Activated B cell treated with CpG ODN at 0.5 μM for 24 hours (primary cell): ENCODE measurements around the gene GCSAML. TPM values are rescaled to one million over a fixed set of nuclear protein-coding genes. Genes with fewer than 3 reads are reported as not detected.

Source experiments
- ATAC-seq: fragments of 200-7000 bp; cut with Tn5 transposase; one replicate; pipeline ENCODE4 v1.10.0; 2021; ENCODE audit warnings: low read depth, mild to moderate bottlenecking, moderate library complexity
- CTCF ChIA-PET: fragments of 350-600 bp; sonication (Branson Sonifier 250); formaldehyde crosslinking; loops from one replicate; lab custom pipeline; 2021; ENCODE audit warnings: antibody characterized with exemption; lab: Charles Lee
- POLR2A ChIA-PET: fragments of 350-600 bp; sonication (Branson Sonifier 250); formaldehyde crosslinking; loops from one replicate; lab custom pipeline; 2021; ENCODE audit warnings: antibody characterized with exemption; lab: Charles Lee
- DNase-seq: peaks from one replicate; pipeline ENCODE4 v3.0.0; 2022
- H3K27ac Mint-ChIP-seq: one replicate; pipeline ENCODE4 v1.8.0; 2020; ENCODE audit warnings: mixed read lengths
- H3K27me3 Mint-ChIP-seq: one replicate; pipeline ENCODE4 v1.8.0; 2021; ENCODE audit warnings: mixed read lengths
- H3K36me3 Mint-ChIP-seq: one replicate; pipeline ENCODE4 v1.8.0; 2021; ENCODE audit warnings: low read depth, mixed read lengths
- H3K4me1 Mint-ChIP-seq: one replicate; pipeline ENCODE4 v1.8.0; 2021; ENCODE audit warnings: mixed read lengths
- H3K4me3 Mint-ChIP-seq: one replicate; pipeline ENCODE4 v1.8.0; 2020; ENCODE audit warnings: mild to moderate bottlenecking, mixed read lengths
- H3K9me3 Mint-ChIP-seq: one replicate; pipeline ENCODE4 v1.8.0; 2020; ENCODE audit warnings: mixed read lengths
- CTCF ChIP-seq: fragments of 200-600 bp; IDR thresholded peaks from one replicate; pipeline ENCODE4 v1.8.0; 2022; ENCODE audit warnings: antibody characterized with exemption, mild to moderate bottlenecking
- intact Hi-C: fragments of 100-400 bp; cut with micrococcal nuclease; formaldehyde crosslinking; loops from one replicate; pipeline ENCODE4 v1.15.1; 2024
- total RNA-seq: library from RNA; stranded (reverse); gene quantifications from 2 replicates; pipeline ENCODE4 v1.2.3, GENCODE V29; 2022

The GCSAML gene
- total RNA-seq, 1 donor from 2014 or later: not detected

DNA sequence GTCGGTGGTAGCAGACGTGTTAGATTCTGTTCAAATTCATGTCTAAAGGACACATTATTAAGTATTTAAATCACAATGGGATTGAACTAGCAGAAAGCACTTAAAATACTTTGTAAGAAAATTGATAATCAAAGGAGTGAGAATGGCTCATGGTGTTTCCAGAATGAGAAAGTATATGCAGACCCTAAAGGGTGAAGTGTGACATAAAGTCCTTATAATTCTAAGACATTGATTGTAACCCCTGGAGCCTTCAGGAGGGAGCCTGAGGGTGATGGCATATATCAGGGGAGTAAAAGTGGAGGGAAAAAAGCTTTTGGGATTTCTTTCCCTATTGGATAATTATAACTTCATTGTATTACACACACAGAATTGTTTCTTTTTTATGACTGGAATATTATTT, 12.6 kb upstream of the GCSAML start, which contains the start of gene OR2C3:
TSS of gene OR2C3 (minus strand) at position 101 of the 400 bp plus-strand sequence. CDS start 3,929 bp downstream, outside the sequence.
- ATAC-seq: no peak
- POLR2A ChIA-PET: no interaction called here
- no peak within 1 kb of the TSS for H3K4me3 Mint-ChIP-seq
- peaks cover 4% of the 10 kb centered on the region for H3K4me1 Mint-ChIP-seq
- intact Hi-C loops: no loop called here
- no peaks in the 10 kb centered on the region for H3K9me3 Mint-ChIP-seq
- no peaks in the 10 kb centered on the region for H3K36me3 Mint-ChIP-seq
- CTCF ChIA-PET: no interaction called here
- DNase-seq: no peak
- no peak for TF ChIP-seq CTCF
- no peak within 1 kb of the TSS for H3K27ac Mint-ChIP-seq
- peaks cover 7% of the 10 kb centered on the region for H3K27me3 Mint-ChIP-seq

DNA sequence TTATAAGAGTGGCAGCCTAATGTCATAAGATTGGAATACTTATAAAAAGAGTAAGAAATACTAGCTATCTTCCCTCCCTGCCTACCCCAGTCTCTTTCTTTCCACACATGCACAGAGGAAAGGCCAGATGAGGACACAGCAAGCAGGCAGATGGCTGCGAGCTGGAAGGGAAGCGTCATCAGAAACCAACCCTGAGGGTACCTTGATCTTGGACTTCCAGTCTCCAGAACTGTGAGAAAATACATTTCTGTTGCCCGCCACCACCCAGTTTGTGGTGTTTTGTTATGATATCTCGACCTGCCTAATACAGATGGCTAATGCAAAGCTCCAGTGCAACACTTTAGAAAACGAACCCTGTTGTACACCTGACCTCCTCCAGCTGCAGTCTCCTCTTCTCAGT, 10.4 kb upstream of the GCSAML start:
- no peaks in the 10 kb centered on the region for H3K36me3 Mint-ChIP-seq
- ATAC-seq (no peak), DNase-seq (no peak)
- H3K4me1 Mint-ChIP-seq: peaks cover 4% of the 10 kb centered on the region
- CTCF ChIA-PET: no interaction called here
- POLR2A ChIA-PET: no interaction called here
- intact Hi-C loops: no loop called here
- no peak for TF ChIP-seq CTCF
- H3K27ac Mint-ChIP-seq: no peak overlapping the region
- no peaks in the 10 kb centered on the region for H3K9me3 Mint-ChIP-seq
- peaks cover 9% of the 10 kb centered on the region for H3K27me3 Mint-ChIP-seq
- no peak overlapping the region for H3K4me3 Mint-ChIP-seq

DNA sequence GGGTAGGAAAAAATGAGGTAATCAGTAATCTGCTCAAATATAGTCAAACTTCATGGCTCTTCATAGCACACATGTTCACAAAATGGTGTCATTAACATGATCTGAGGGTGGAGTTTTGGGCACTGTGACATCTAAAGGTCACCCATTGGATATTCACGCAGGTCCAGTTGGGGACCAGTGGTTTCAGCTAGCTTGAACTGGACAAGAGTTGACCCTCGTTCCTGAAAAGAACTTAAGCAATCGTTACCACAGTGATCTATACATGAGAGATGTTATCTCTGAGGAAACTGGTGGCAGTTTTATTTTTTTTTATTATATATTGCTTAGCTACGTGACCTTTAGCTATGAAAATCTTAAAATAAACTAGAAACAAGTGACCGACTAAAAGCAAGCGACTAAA, 9.7 kb upstream of the GCSAML start:
- no peak for ATAC-seq
- TF ChIP-seq CTCF: no peak
- H3K4me1 Mint-ChIP-seq: peaks cover 4% of the 10 kb centered on the region
- no peak overlapping the region for H3K27ac Mint-ChIP-seq
- H3K27me3 Mint-ChIP-seq: peaks cover 10% of the 10 kb centered on the region
- intact Hi-C loops: no loop called here
- no peaks in the 10 kb centered on the region for H3K9me3 Mint-ChIP-seq
- H3K36me3 Mint-ChIP-seq: no peaks in the 10 kb centered on the region
- CTCF ChIA-PET: no interaction called here
- no peak for DNase-seq
- POLR2A ChIA-PET: no interaction called here
- no peak overlapping the region for H3K4me3 Mint-ChIP-seq

- H3K4me3 Mint-ChIP-seq: no peak overlapping the region
- CTCF ChIA-PET: no interaction called here
- H3K9me3 Mint-ChIP-seq: no peaks in the 10 kb centered on the region
- intact Hi-C loops: no loop called here
- no peak overlapping the region for H3K27ac Mint-ChIP-seq
- no peak for TF ChIP-seq CTCF
- H3K36me3 Mint-ChIP-seq: no peaks in the 10 kb centered on the region
- DNase-seq: no peak
- peaks cover 14% of the 10 kb centered on the region for H3K27me3 Mint-ChIP-seq
- peaks cover 4% of the 10 kb centered on the region for H3K4me1 Mint-ChIP-seq
- POLR2A ChIA-PET: no interaction called here
- no peak for ATAC-seq
Observed at GRCh38 chr1:247540581-247540980, 8.4 kb upstream of the GCSAML start.

- intact Hi-C loops: no loop called here
- Mint-ChIP-seq H3K27ac (no peak overlapping the region), H3K4me1 (peaks cover 4% of the 10 kb centered on the region), H3K27me3 (peaks cover 20% of the 10 kb centered on the region), H3K36me3 (no peaks in the 10 kb centered on the region), H3K9me3 (no peaks in the 10 kb centered on the region), H3K4me3 (no peak overlapping the region)
- ChIA-PET CTCF (no interaction called here), POLR2A (no interaction called here)
- no peak for TF ChIP-seq CTCF
- ATAC-seq: no peak
- DNase-seq: no peak
Observed at GRCh38 chr1:247542811-247543210, 6.1 kb upstream of the GCSAML start.
